HepG2 (cell line): ENCODE results near the gene MED12L. TPM values are rescaled to one million over a fixed set of nuclear protein-coding genes. Genes with fewer than 3 reads are reported as not detected.

Experiments used
- ATAC-seq: fragments of 200-7000 bp; cut with Tn5 transposase; 3 replicates; pipeline ENCODE4 v1.9.1; 2020; ENCODE audit warnings: mild to moderate bottlenecking, moderate library complexity
- BruUV-seq: library from RNA; stranded (reverse); fragments of 400-500 nt; replicated peaks from 2 replicates; lab custom pipeline; 2021; lab: Mats Ljungman, UMichigan
- CTCF ChIA-PET: fragments of 300-600 bp; formaldehyde crosslinking; extraction: SDS; loops from one replicate; lab custom pipeline; 2021; ENCODE audit warnings: low total read pairs, inconsistent platforms, low intra/inter-chr PET ratio; lab: Yijun Ruan, JAX
- POLR2A ChIA-PET: fragments of 350-600 bp; sonication (Branson Sonifier 250); formaldehyde crosslinking; loops from one replicate; lab custom pipeline; 2020; ENCODE audit warnings: antibody characterized with exemption, inconsistent platforms; lab: Yijun Ruan, JAX
- DNase-seq: peaks from one replicate; pipeline ENCODE4 v3.0.0-alpha.2; 2015; ENCODE audit warnings: low spot score
- FAIRE-seq: peaks from 3 replicates; lab custom pipeline; 2011; peaks lifted over from hg19 to GRCh38; lab: Jason Lieb, UNC
- H2AFZ ChIP-seq: one replicate; pipeline ENCODE4 v1.6.1; 2011; ENCODE audit warnings: low read length, inconsistent platforms
- H3K27ac ChIP-seq: fragments of 300-600 bp; 3 replicates; pipeline ENCODE4 v1.8.0; 2011; ENCODE audit warnings: mixed run types, mild to moderate bottlenecking, mixed read lengths, low read length, inconsistent platforms; ENCODE audit not compliant: insufficient read depth; ENCODE audit errors: extremely low read length
- H3K27me3 ChIP-seq, 2 experiments: fragments of 200-600 bp in 1 of 2; 2 replicates in 1 of 2; 3 replicates in 1 of 2; pipeline versions ENCODE4 v1.6.0 to v1.8.0; 2011; ENCODE audit warnings: low read length in 2 of 2, mild to moderate bottlenecking in 2 of 2, moderate library complexity in 2 of 2, inconsistent platforms in 1 of 2; ENCODE audit not compliant: insufficient read depth in 2 of 2, control insufficient read depth in 1 of 2
- H3K36me3 ChIP-seq, 2 experiments: fragments of 200-600 bp in 1 of 2; replicated peaks in 1 of 2; 2 replicates in 1 of 2; 3 replicates in 1 of 2; pipeline versions ENCODE4 v1.5.1 to v1.8.0; 2011; ENCODE audit warnings: low read length in 2 of 2, inconsistent platforms in 1 of 2; ENCODE audit not compliant: insufficient read depth in 2 of 2, control insufficient read depth in 1 of 2
- H3K4me1 ChIP-seq: 2 replicates; pipeline ENCODE4 v1.5.1; 2012; ENCODE audit warnings: low read length, inconsistent platforms; ENCODE audit not compliant: insufficient read depth
- H3K4me2 ChIP-seq: 2 replicates; pipeline ENCODE4 v1.6.0; 2011; ENCODE audit warnings: low read depth, low read length, inconsistent platforms
- H3K4me3 ChIP-seq, 3 experiments: fragments of 200-600 bp in 1 of 3; sonication (generic), shearing (Covaris generic) in 1 of 3; replicated peaks in 1 of 3; 2 replicates each; pipeline ENCODE4 v1.5.1; 2011 to 2016; ENCODE audit warnings: low read length in 3 of 3, inconsistent platforms in 2 of 3, low read depth in 2 of 3, mild to moderate bottlenecking in 2 of 3, control low read depth in 1 of 3, mixed read lengths in 1 of 3; ENCODE audit not compliant: insufficient read depth in 1 of 3
- H3K79me2 ChIP-seq: one replicate; pipeline ENCODE4 v1.6.1; 2011; ENCODE audit warnings: low read length, inconsistent platforms; ENCODE audit not compliant: insufficient read depth
- H3K9ac ChIP-seq: 2 replicates; pipeline ENCODE4 v1.6.0; 2011; ENCODE audit warnings: mild to moderate bottlenecking, low read depth, low read length, inconsistent platforms; ENCODE audit not compliant: insufficient read depth
- H3K9me3 ChIP-seq: 2 replicates; pipeline ENCODE4 v1.5.1; 2012; ENCODE audit warnings: mild to moderate bottlenecking, low read length
- H4K20me1 ChIP-seq: 2 replicates; pipeline ENCODE4 v1.6.0; 2011; ENCODE audit warnings: inconsistent platforms, mild to moderate bottlenecking, low read length, moderate library complexity; ENCODE audit not compliant: insufficient read depth
- ETV6 ChIP-seq: sonication (generic); formaldehyde crosslinking; conservative IDR thresholded peaks from 2 replicates; pipeline ENCODE4 v1.4.0; 2020; ENCODE audit warnings: missing genetic modification reagents
- HMGA1 ChIP-seq: sonication (generic); formaldehyde crosslinking; conservative IDR thresholded peaks from 2 replicates; pipeline ENCODE4 v1.4.0; 2020; ENCODE audit warnings: missing genetic modification reagents
- MAFK ChIP-seq, 2 experiments: IDR thresholded peaks in 1 of 2; conservative IDR thresholded peaks in 1 of 2; 2 replicates each; pipeline ENCODE4 v1.6.1; 2011; ENCODE audit warnings: improper control_type of control experiment in 2 of 2, low read length in 2 of 2
- NCOA1 ChIP-seq: sonication (generic); formaldehyde crosslinking; IDR thresholded peaks from 2 replicates; pipeline ENCODE4 v1.9.0; 2021; ENCODE audit warnings: missing genetic modification reagents
- SRSF9 ChIP-seq: fragments of 200-400 bp; formaldehyde crosslinking; IDR thresholded peaks from 2 replicates; pipeline ENCODE4 v1.6.1; 2018; ENCODE audit warnings: borderline replicate concordance, mild to moderate bottlenecking, low read depth, low read length; ENCODE audit not compliant: insufficient read depth, poor library complexity, severe bottlenecking
- TSC22D2 ChIP-seq: sonication (generic); formaldehyde crosslinking; IDR thresholded peaks from 2 replicates; pipeline ENCODE4 v1.5.1; 2020; ENCODE audit warnings: missing genetic modification reagents, mild to moderate bottlenecking, borderline replicate concordance
- WGBS: methylation state at CpG from one replicate; pipeline ENCODE4 v1.1.6; 2017; ENCODE audit warnings: low lambda C conversion rate; 5-methylcytosine and 5-hydroxymethylcytosine counted together
- in situ Hi-C: cut with HindIII; loops from 2 replicates; pipeline ENCODE4 v1.10.0; 2017; ENCODE audit warnings: low pct_unique_long_range_greater_than_20kb; ENCODE audit not compliant: extremely low pct_ligation_motif_present
- intact Hi-C: fragments of 100-400 bp; cut with micrococcal nuclease; formaldehyde crosslinking; loops from one replicate; pipeline ENCODE4 v1.10.0; 2022; ENCODE audit not compliant: unreplicated experiment
- polyA plus RNA-seq, 8 experiments: library from polyadenylated mRNA; depleted of rRNA in 3 of 8; stranded (reverse) in 7 of 8; unstranded in 1 of 8; fragments of >200 nt; fragmentation: Illumina TruSeq in 4 of 8; extraction: Trizol in 4 of 8; gene quantifications; 2 replicates each; pipeline versions ENCODE4 v1.2.1 to v1.2.3, GENCODE V29; 2011 to 2016; ENCODE audit warnings: low read depth in 4 of 8, missing spikeins in 1 of 8, mixed read lengths in 1 of 8; ENCODE audit not compliant: insufficient read depth in 1 of 8
- total RNA-seq, 5 experiments: library from RNA; depleted of rRNA; stranded (reverse); fragments of >200 nt; fragmentation: Illumina TruSeq; extraction: Trizol; gene quantifications; 2 replicates each; pipeline ENCODE4 v1.2.3, GENCODE V29; 2016; ENCODE audit warnings: low read depth in 1 of 5
- TF ChIP-seq, protein P1 (sequence below): sonication (generic); formaldehyde crosslinking; conservative IDR thresholded peaks from 2 replicates; pipeline ENCODE4 v1.4.0; 2020; ENCODE audit warnings: missing genetic modification reagents

The MED12L gene
- total and polyA plus RNA-seq, 2 of the 13 experiments (the other 11 are each of a cell fraction or from before 2014, with no cell fraction given) = 0.07 to 0.64 TPM

GRCh38 chr3:151431940-151432339 lies 346.5 kb downstream of the MED12L start:
- no peak overlapping the region for H3K9ac ChIP-seq
- BruUV-seq = no TSS peak
- no peaks in the 10 kb centered on the region for H3K4me1 ChIP-seq
- H3K27ac ChIP-seq = no peak overlapping the region
- no peak overlapping the region for H3K4me3 ChIP-seq
- no peaks in the 10 kb centered on the region for H3K9me3 ChIP-seq
- CTCF ChIA-PET = no interaction called here
- ATAC-seq = no peak
- POLR2A ChIA-PET = no interaction called here
- no peak overlapping the region for H3K4me2 ChIP-seq
- 45% methylated on average over 3 of the region's 3 CpGs for WGBS
- DNase-seq = no peak
- no peak for TF ChIP-seq ETV6 (CRISPR knock-in tag)
- TF ChIP-seq TSC22D2 = no peak
- no peak for TF ChIP-seq NCOA1 (CRISPR knock-in tag)
- TF ChIP-seq SRSF9 = no peak
- TF ChIP-seq HMGA1 (CRISPR knock-in tag) = no peak
- TF ChIP-seq, all 625 proteins: peak for 0
- in situ Hi-C loops (no loop called here), intact Hi-C loops (no loop called here)
- Histone ChIP-seq H3K36me3 (no peaks in the 10 kb centered on the region), H4K20me1 (no peaks in the 10 kb centered on the region), H2AFZ (no peak overlapping the region), H3K79me2 (no peaks in the 10 kb centered on the region), H3K27me3 (no peaks in the 10 kb centered on the region; a peak in 1 of 5 replicates)
- FAIRE-seq = no peak

DNA sequence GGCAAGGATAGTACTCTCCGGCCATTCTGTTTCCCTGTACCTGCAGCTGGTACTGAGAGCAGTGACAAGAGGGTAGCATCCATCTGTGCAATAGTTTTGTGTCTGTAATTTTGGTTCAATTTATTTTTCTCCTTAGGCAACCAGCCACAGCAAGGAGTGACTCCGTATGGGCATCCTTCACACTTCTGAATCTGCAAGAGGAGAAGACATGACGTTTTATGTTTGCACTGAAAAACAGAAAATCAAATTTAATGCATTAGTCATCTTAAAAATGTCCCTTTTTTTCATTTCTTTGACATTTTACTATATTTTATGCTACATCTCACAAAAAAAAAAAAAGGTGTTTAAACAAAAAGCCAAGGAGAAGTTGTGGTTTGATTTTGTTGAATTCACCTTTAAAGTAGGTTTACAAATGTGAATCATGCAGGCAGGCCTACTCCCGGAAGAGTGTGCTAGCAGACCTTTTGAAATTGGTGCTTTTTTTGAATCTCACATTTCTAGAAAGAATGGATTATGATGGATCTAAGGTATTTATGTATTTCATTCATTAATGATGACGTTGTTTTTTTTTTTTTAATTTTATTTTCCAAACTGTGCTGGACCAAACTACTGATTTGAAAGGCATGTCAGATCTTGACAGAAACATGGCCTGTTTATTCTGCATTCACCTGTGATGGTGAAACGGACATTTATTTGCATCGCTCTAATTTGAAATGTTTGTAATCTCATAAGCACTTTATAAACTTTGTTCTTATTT lies 347.3 kb downstream of the MED12L start:
- Histone ChIP-seq H3K9me3 (no peaks in the 10 kb centered on the region), H4K20me1 (no peaks in the 10 kb centered on the region), H3K36me3 (no peaks in the 10 kb centered on the region), H3K27ac (no peak overlapping the region), H3K4me2 (no peak overlapping the region), H3K9ac (no peak overlapping the region), H3K79me2 (no peaks in the 10 kb centered on the region), H3K27me3 (no peaks in the 10 kb centered on the region; a peak in 1 of 5 replicates), H3K4me1 (no peaks in the 10 kb centered on the region), H2AFZ (no peak overlapping the region), H3K4me3 (no peak overlapping the region)
- whole genome bisulfite sequencing = 43% methylated on average over 7 of the region's 7 CpGs
- TF ChIP-seq, protein P1, sequence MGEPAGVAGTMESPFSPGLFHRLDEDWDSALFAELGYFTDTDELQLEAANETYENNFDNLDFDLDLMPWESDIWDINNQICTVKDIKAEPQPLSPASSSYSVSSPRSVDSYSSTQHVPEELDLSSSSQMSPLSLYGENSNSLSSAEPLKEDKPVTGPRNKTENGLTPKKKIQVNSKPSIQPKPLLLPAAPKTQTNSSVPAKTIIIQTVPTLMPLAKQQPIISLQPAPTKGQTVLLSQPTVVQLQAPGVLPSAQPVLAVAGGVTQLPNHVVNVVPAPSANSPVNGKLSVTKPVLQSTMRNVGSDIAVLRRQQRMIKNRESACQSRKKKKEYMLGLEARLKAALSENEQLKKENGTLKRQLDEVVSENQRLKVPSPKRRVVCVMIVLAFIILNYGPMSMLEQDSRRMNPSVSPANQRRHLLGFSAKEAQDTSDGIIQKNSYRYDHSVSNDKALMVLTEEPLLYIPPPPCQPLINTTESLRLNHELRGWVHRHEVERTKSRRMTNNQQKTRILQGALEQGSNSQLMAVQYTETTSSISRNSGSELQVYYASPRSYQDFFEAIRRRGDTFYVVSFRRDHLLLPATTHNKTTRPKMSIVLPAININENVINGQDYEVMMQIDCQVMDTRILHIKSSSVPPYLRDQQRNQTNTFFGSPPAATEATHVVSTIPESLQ = no peak
- peak; percentile 15 to 43; a peak in 1 of 4 replicates for TF ChIP-seq MAFK (conservative IDR thresholded peaks at IDR 0.05 in 1 of 2, IDR thresholded peaks at IDR 0.05 in 1 of 2; ENCODE audit: low read length in 2 of 2)
- ChIA-PET CTCF (no interaction called here), POLR2A (no interaction called here)
- no peak for ATAC-seq
- BruUV-seq = no TSS peak
- no peak for DNase-seq
- intact Hi-C loops = no loop called here
- FAIRE-seq = no peak
- in situ Hi-C loops = no loop called here
